ENCODE measurements around the gene CRYBG2. TPM values are rescaled to one million over a fixed set of nuclear protein-coding genes. Genes with fewer than 3 reads are reported as not detected.

The CRYBG2 gene
- total and polyA plus RNA-seq, 2 of the 13 experiments (the other 11 are each of a cell fraction or from before 2014, with no cell fraction given), result 1.3 to 2.9 TPM

DNA sequence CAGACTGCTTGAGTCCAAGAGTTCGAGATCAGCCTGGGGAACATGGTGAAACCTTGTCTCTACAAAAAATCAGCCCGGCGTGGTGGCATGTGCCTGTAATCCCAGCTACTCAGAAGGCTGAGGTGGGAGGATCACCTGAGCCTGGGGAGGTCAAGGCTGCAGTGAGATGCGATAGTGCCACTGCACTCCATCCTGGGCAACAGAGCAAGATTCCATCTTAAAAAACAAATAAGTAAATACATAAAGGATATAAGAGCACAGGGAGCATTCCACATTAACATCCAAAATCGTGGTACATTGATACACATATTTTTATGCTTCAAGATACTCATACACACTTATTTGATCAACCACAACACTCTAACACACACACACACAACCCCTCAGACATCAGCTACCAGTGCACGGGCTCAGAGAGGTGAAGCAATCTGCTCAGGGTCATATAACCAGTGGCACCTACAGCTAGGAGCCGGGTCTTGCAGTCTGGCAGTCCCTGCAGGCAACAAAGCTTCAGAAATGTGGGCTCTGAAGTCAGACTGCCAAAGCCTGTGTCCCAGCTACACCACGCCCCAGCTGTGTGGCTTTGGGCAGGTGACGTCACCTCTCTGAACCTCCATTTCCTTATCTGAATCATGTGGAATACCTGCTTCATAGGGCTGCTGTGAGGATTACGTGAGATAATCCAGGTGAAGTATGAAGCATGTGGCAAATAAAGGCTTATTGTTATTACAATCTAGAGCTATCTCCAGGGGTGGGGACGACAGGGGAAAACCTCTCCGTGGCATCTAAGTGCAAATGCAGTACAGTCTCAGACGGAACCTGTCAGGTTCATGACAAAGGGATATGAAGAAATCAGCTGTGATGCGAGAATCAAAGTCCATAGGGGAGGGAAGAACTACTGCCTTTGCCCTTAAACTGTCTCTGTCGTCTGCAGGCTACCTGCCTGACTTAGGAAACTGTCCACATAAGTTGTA lies 4.8 kb upstream of the CRYBG2 start (continued):
- TF ChIP-seq, protein P1, sequence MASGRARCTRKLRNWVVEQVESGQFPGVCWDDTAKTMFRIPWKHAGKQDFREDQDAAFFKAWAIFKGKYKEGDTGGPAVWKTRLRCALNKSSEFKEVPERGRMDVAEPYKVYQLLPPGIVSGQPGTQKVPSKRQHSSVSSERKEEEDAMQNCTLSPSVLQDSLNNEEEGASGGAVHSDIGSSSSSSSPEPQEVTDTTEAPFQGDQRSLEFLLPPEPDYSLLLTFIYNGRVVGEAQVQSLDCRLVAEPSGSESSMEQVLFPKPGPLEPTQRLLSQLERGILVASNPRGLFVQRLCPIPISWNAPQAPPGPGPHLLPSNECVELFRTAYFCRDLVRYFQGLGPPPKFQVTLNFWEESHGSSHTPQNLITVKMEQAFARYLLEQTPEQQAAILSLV (CRISPR knock-in tag; IDR thresholded peaks at IDR 0.05; ENCODE audit: borderline replicate concordance), result no peak
- TF ChIP-seq KAT8 (CRISPR knock-in tag; IDR thresholded peaks at IDR 0.05) (no peak), KLF11 (CRISPR knock-in tag; IDR thresholded peaks at IDR 0.05) (peak; percentile 35; the same call in 1 of the 2 replicates), ZNF564 (CRISPR knock-in tag; IDR thresholded peaks at IDR 0.05) (no peak), FLYWCH1 (CRISPR knock-in tag; IDR thresholded peaks at IDR 0.05) (no peak), KDM5B (CRISPR knock-in tag; IDR thresholded peaks at IDR 0.05; ENCODE audit: borderline replicate concordance) (no peak), HNRNPK (IDR thresholded peaks at IDR 0.05; ENCODE audit: low read depth, low read length, poor library complexity, severe bottlenecking) (no peak), TARDBP (CRISPR knock-in tag; IDR thresholded peaks at IDR 0.05) (peak; percentile 62; the same call in 1 of the 2 replicates), TEAD3 (CRISPR knock-in tag; optimal IDR thresholded peaks at IDR 0.05; ENCODE audit: borderline replicate concordance) (peak; percentile 4), ERF (CRISPR knock-in tag; IDR thresholded peaks at IDR 0.05) (0 out of 2 replicates have a peak, but pooled peaks have one; percentile 20), SMAD3 (CRISPR knock-in tag; IDR thresholded peaks at IDR 0.05) (no peak), ZNF24 (IDR thresholded peaks at IDR 0.05) (no peak), HMG20B (CRISPR knock-in tag; conservative IDR thresholded peaks at IDR 0.05) (no peak), ZNF607 (CRISPR knock-in tag; IDR thresholded peaks at IDR 0.05; ENCODE audit: borderline replicate concordance) (no peak), ONECUT2 (CRISPR knock-in tag; IDR thresholded peaks at IDR 0.05) (no peak)
- TF ChIP-seq, protein P2, sequence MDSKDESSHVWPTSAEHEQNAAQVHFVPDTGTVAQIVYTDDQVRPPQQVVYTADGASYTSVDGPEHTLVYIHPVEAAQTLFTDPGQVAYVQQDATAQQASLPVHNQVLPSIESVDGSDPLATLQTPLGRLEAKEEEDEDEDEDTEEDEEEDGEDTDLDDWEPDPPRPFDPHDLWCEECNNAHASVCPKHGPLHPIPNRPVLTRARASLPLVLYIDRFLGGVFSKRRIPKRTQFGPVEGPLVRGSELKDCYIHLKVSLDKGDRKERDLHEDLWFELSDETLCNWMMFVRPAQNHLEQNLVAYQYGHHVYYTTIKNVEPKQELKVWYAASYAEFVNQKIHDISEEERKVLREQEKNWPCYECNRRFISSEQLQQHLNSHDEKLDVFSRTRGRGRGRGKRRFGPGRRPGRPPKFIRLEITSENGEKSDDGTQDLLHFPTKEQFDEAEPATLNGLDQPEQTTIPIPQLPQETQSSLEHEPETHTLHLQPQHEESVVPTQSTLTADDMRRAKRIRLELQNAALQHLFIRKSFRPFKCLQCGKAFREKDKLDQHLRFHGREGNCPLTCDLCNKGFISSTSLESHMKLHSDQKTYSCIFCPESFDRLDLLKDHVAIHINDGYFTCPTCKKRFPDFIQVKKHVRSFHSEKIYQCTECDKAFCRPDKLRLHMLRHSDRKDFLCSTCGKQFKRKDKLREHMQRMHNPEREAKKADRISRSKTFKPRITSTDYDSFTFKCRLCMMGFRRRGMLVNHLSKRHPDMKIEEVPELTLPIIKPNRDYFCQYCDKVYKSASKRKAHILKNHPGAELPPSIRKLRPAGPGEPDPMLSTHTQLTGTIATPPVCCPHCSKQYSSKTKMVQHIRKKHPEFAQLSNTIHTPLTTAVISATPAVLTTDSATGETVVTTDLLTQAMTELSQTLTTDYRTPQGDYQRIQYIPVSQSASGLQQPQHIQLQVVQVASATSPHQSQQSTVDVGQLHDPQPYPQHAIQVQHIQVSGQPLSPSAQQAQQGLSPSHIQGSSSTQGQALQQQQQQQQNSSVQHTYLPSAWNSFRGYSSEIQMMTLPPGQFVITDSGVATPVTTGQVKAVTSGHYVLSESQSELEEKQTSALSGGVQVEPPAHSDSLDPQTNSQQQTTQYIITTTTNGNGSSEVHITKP (CRISPR knock-in tag; IDR thresholded peaks at IDR 0.05; ENCODE audit: low read depth), result no peak
- TF ChIP-seq, protein P3, sequence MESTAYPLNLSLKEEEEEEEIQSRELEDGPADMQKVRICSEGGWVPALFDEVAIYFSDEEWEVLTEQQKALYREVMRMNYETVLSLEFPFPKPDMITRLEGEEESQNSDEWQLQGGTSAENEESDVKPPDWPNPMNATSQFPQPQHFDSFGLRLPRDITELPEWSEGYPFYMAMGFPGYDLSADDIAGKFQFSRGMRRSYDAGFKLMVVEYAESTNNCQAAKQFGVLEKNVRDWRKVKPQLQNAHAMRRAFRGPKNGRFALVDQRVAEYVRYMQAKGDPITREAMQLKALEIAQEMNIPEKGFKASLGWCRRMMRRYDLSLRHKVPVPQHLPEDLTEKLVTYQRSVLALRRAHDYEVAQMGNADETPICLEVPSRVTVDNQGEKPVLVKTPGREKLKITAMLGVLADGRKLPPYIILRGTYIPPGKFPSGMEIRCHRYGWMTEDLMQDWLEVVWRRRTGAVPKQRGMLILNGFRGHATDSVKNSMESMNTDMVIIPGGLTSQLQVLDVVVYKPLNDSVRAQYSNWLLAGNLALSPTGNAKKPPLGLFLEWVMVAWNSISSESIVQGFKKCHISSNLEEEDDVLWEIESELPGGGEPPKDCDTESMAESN (CRISPR knock-in tag; conservative IDR thresholded peaks at IDR 0.05), result no peak
- TF ChIP-seq, protein P4, sequence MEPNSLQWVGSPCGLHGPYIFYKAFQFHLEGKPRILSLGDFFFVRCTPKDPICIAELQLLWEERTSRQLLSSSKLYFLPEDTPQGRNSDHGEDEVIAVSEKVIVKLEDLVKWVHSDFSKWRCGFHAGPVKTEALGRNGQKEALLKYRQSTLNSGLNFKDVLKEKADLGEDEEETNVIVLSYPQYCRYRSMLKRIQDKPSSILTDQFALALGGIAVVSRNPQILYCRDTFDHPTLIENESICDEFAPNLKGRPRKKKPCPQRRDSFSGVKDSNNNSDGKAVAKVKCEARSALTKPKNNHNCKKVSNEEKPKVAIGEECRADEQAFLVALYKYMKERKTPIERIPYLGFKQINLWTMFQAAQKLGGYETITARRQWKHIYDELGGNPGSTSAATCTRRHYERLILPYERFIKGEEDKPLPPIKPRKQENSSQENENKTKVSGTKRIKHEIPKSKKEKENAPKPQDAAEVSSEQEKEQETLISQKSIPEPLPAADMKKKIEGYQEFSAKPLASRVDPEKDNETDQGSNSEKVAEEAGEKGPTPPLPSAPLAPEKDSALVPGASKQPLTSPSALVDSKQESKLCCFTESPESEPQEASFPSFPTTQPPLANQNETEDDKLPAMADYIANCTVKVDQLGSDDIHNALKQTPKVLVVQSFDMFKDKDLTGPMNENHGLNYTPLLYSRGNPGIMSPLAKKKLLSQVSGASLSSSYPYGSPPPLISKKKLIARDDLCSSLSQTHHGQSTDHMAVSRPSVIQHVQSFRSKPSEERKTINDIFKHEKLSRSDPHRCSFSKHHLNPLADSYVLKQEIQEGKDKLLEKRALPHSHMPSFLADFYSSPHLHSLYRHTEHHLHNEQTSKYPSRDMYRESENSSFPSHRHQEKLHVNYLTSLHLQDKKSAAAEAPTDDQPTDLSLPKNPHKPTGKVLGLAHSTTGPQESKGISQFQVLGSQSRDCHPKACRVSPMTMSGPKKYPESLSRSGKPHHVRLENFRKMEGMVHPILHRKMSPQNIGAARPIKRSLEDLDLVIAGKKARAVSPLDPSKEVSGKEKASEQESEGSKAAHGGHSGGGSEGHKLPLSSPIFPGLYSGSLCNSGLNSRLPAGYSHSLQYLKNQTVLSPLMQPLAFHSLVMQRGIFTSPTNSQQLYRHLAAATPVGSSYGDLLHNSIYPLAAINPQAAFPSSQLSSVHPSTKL (CRISPR knock-in tag; IDR thresholded peaks at IDR 0.05), result peak; percentile 45; the same call in 1 of the 2 replicates
